T-cell (primary cell): ENCODE measurements around the gene YEATS4. TPM values are rescaled to one million over a fixed set of nuclear protein-coding genes. Genes with fewer than 3 reads are reported as not detected.

Experiments used
- ATAC-seq, 4 experiments: fragments of 200-7000 bp in 3 of 4; fragments of 150-1000 bp in 1 of 4; cut with Tn5 transposase; replicated peaks in 1 of 4; 1 replicate in 3 of 4; 2 replicates in 1 of 4; pipeline ENCODE4 v1.10.0; 2021; ENCODE audit warnings: moderate library complexity in 3 of 4, mild to moderate bottlenecking in 2 of 4, moderate number of reproducible peaks in 1 of 4
- CTCF ChIA-PET, 2 donors: fragments of 300-600 bp; sonication (Branson Sonifier 250); formaldehyde crosslinking; loops; one replicate each; lab custom pipeline; 2022; ENCODE audit warnings: antibody characterized with exemption in 2 of 2; lab: Charles Lee
- POLR2A ChIA-PET, 2 donors: fragments of 300-600 bp; sonication (Branson Sonifier 250); formaldehyde crosslinking; loops; one replicate each; lab custom pipeline; 2022; ENCODE audit warnings: antibody characterized with exemption in 2 of 2; lab: Charles Lee
- DNase-seq, 35 experiments: peaks; one replicate each; pipeline versions ENCODE4 v3.0.0 to v3.0.0-alpha.2; 2013 to 2023
- H3K27ac ChIP-seq: one replicate; pipeline ENCODE4 v1.5.1; 2013; ENCODE audit warnings: low read length
- H3K27me3 ChIP-seq, 2 experiments: replicated peaks in 1 of 2; 1 replicate in 1 of 2; 2 replicates in 1 of 2; pipeline versions ENCODE4 v1.6.1 to v1.7.0; 2013; ENCODE audit warnings: low read length in 1 of 2, mixed read lengths in 1 of 2; ENCODE audit not compliant: control insufficient read depth in 2 of 2, insufficient read depth in 2 of 2; ENCODE audit errors: extremely low read depth in 1 of 2
- H3K36me3 ChIP-seq, 2 donors: 1 replicate in 1 of 2; 2 replicates in 1 of 2; pipeline versions ENCODE4 v1.6.1 to v1.7.0; 2013; ENCODE audit warnings: low read length in 1 of 2; ENCODE audit not compliant: control insufficient read depth in 2 of 2, insufficient read depth in 1 of 2; ENCODE audit errors: extremely low read depth in 1 of 2
- H3K4me1 ChIP-seq, 2 experiments: 1 replicate in 1 of 2; 2 replicates in 1 of 2; pipeline versions ENCODE4 v1.6.1 to v1.7.0; 2013; ENCODE audit warnings: low read length in 2 of 2, mixed read lengths in 1 of 2; ENCODE audit not compliant: insufficient read depth in 2 of 2, control insufficient read depth in 1 of 2; ENCODE audit errors: extremely low read depth in 1 of 2
- H3K4me3 ChIP-seq, 2 donors: 1 replicate in 1 of 2; 2 replicates in 1 of 2; pipeline versions ENCODE4 v1.5.1 to v1.7.0; 2013; ENCODE audit warnings: mild to moderate bottlenecking in 2 of 2, low read length in 1 of 2, moderate library complexity in 1 of 2; ENCODE audit not compliant: control insufficient read depth in 1 of 2; ENCODE audit errors: extremely low read depth in 1 of 2
- H3K9me3 ChIP-seq: 2 replicates; pipeline ENCODE4 v1.7.0; 2013
- H3K27ac Mint-ChIP-seq, 2 donors: one replicate each; pipeline ENCODE4 v1.8.0; 2020 to 2021; ENCODE audit warnings: mild to moderate bottlenecking in 2 of 2, mixed read lengths in 2 of 2
- H3K27me3 Mint-ChIP-seq, 2 donors: one replicate each; pipeline ENCODE4 v1.8.0; 2021 to 2022; ENCODE audit warnings: mixed read lengths in 2 of 2
- H3K36me3 Mint-ChIP-seq: one replicate; pipeline ENCODE4 v1.8.0; 2021; ENCODE audit warnings: mixed read lengths
- H3K4me1 Mint-ChIP-seq, 3 donors: one replicate each; pipeline ENCODE4 v1.8.0; 2020 to 2022; ENCODE audit warnings: mixed read lengths in 3 of 3, mild to moderate bottlenecking in 1 of 3
- H3K4me3 Mint-ChIP-seq, 3 donors: one replicate each; pipeline ENCODE4 v1.8.0; 2020 to 2022; ENCODE audit warnings: mild to moderate bottlenecking in 3 of 3, mixed read lengths in 3 of 3, moderate library complexity in 3 of 3
- H3K9me3 Mint-ChIP-seq, 3 donors: one replicate each; pipeline ENCODE4 v1.8.0; 2020 to 2022; ENCODE audit warnings: mixed read lengths in 3 of 3
- WGBS: methylation state at CpG from one replicate; pipeline ENCODE4 v1.1.5; 2013; ENCODE audit warnings: missing lambda C conversion rate; ENCODE audit not compliant: insufficient coverage; 5-methylcytosine and 5-hydroxymethylcytosine counted together
- total RNA-seq, 35 experiments: library from RNA in 6 of 35; stranded (reverse) in 6 of 35; fragments of 120-200 nt in 1 of 35; gene quantifications; one replicate each; pipeline versions ENCODE4 v1.2.1 to v1.2.4 and lab custom pipeline; 2013 to 2026

The YEATS4 gene
- total RNA-seq, 5 donors from 2014 or later (not counting 1 experiment from before 2014, with no cell fraction given), result 16.3 to 29.6 (median 21.5) TPM

GRCh38 chr12:69338936-69339335, 20.6 kb upstream of the YEATS4 start:
- peaks cover 2 to 7% of the 10 kb centered on the region in 2 experiments for H3K4me1 ChIP-seq
- Mint-ChIP-seq H3K36me3 (no peaks in the 10 kb centered on the region), H3K9me3 (no peaks in the 10 kb centered on the region), H3K4me3 (no peak overlapping the region), H3K4me1 (peaks cover 12 to 21% (median 14%) of the 10 kb centered on the region in 3 donors), H3K27ac (no peak overlapping the region), H3K27me3 (peaks cover 0 to 3% of the 10 kb centered on the region in 2 donors)
- no peaks in the 10 kb centered on the region for H3K36me3 ChIP-seq
- DNase-seq (no peak), ATAC-seq (no peak)
- ChIA-PET POLR2A (no interaction called here), CTCF (interaction anchor here in 1 of 2 donors (0.7 kb wide), 1 partner anchor 20 kb away, joined by 3 read pairs; no protein-coding TSS in a partner anchor)
- no peak overlapping the region for H3K27ac ChIP-seq
- no peak overlapping the region for H3K4me3 ChIP-seq
- H3K9me3 ChIP-seq, result no peaks in the 10 kb centered on the region
- H3K27me3 ChIP-seq, result peaks cover 0 to 4% of the 10 kb centered on the region in 2 experiments

- 100% methylated on average over 1 of the region's 2 CpGs for WGBS
- Histone ChIP-seq H3K4me3 (no peak overlapping the region), H3K27me3 (peaks cover 0 to 10% of the 10 kb centered on the region in 2 experiments), H3K4me1 (peaks cover 0 to under 1% of the 10 kb centered on the region in 2 experiments), H3K9me3 (no peaks in the 10 kb centered on the region), H3K27ac (no peak overlapping the region), H3K36me3 (no peaks in the 10 kb centered on the region)
- Mint-ChIP-seq H3K27ac (no peak overlapping the region), H3K27me3 (peaks cover 0 to 3% of the 10 kb centered on the region in 2 donors), H3K4me3 (no peak overlapping the region), H3K9me3 (no peaks in the 10 kb centered on the region), H3K4me1 (peaks cover 2 to 11% (median 3%) of the 10 kb centered on the region in 3 donors), H3K36me3 (no peaks in the 10 kb centered on the region)
- no peak for DNase-seq
- POLR2A ChIA-PET, result no interaction called here
- ATAC-seq, result no peak
- CTCF ChIA-PET, result no interaction called here
Observed at GRCh38 chr12:69339999-69340398, 19.5 kb upstream of the YEATS4 start.

- CTCF ChIA-PET, result interaction anchor here in 1 of 2 donors (1.2 kb wide), 1 partner anchor 16 kb away, joined by 3 read pairs; no protein-coding TSS in a partner anchor
Observed at GRCh38 chr12:69341328-69341727, 18.2 kb upstream of the YEATS4 start.

GRCh38 chr12:69342421-69342820, 17.1 kb upstream of the YEATS4 start:
- H3K27ac ChIP-seq, result no peak overlapping the region
- Mint-ChIP-seq H3K27ac (no peak overlapping the region), H3K27me3 (peaks cover 0 to 3% of the 10 kb centered on the region in 2 donors), H3K4me1 (peaks cover 0 to 5% (median 0%) of the 10 kb centered on the region in 3 donors), H3K9me3 (no peaks in the 10 kb centered on the region), H3K4me3 (no peak overlapping the region), H3K36me3 (no peaks in the 10 kb centered on the region)
- no peaks in the 10 kb centered on the region for H3K36me3 ChIP-seq
- POLR2A ChIA-PET, result no interaction called here
- peaks cover 0 to 12% of the 10 kb centered on the region in 2 experiments for H3K27me3 ChIP-seq
- no peaks in the 10 kb centered on the region for H3K4me1 ChIP-seq
- H3K4me3 ChIP-seq, result no peak overlapping the region
- 72% methylated on average over 2 of the region's 2 CpGs for WGBS
- no peak for ATAC-seq
- DNase-seq, result no peak
- H3K9me3 ChIP-seq, result no peaks in the 10 kb centered on the region
- CTCF ChIA-PET, result interaction anchor here (0.5 to 1.1 kb wide), 4 partner anchors 8 to 133 kb away, joined by 3 to 12 read pairs (median 4); no protein-coding TSS in a partner anchor

More at GRCh38 chr12:69341328-69341727, 18.2 kb upstream of the YEATS4 start:
- H3K9me3 Mint-ChIP-seq, result no peaks in the 10 kb centered on the region
- H3K9me3 ChIP-seq, result no peaks in the 10 kb centered on the region
- no peak for DNase-seq
- no peaks in the 10 kb centered on the region for H3K4me1 ChIP-seq
- H3K4me1 Mint-ChIP-seq, result peaks cover 0 to 9% (median 0%) of the 10 kb centered on the region in 3 donors
- no peak overlapping the region for H3K4me3 Mint-ChIP-seq
- H3K27ac Mint-ChIP-seq, result no peak overlapping the region
- POLR2A ChIA-PET, result interaction anchor here in 1 of 2 donors (0.7 kb wide), 1 partner anchor 304 kb away, joined by 3 read pairs; no protein-coding TSS in a partner anchor
- no peaks in the 10 kb centered on the region for H3K36me3 ChIP-seq
- peaks cover 0 to 3% of the 10 kb centered on the region in 2 donors for H3K27me3 Mint-ChIP-seq
- peaks cover 0 to 12% of the 10 kb centered on the region in 2 experiments for H3K27me3 ChIP-seq
- WGBS, result 41% methylated on average over 4 of the region's 5 CpGs
- no peak for ATAC-seq
- no peak overlapping the region for H3K27ac ChIP-seq
- no peaks in the 10 kb centered on the region for H3K36me3 Mint-ChIP-seq
- no peak overlapping the region for H3K4me3 ChIP-seq

- Mint-ChIP-seq H3K4me1 (peaks cover 0 to 5% (median 5%) of the 10 kb centered on the region in 3 donors), H3K9me3 (no peaks in the 10 kb centered on the region), H3K27ac (no peak overlapping the region), H3K27me3 (peaks cover 0 to 3% of the 10 kb centered on the region in 2 donors), H3K36me3 (no peaks in the 10 kb centered on the region), H3K4me3 (no peak overlapping the region)
- POLR2A ChIA-PET, result no interaction called here
- peaks cover 0 to 12% of the 10 kb centered on the region in 2 experiments for H3K27me3 ChIP-seq
- H3K36me3 ChIP-seq, result no peaks in the 10 kb centered on the region
- ATAC-seq, result no peak
- no peak overlapping the region for H3K27ac ChIP-seq
- no peak overlapping the region for H3K4me3 ChIP-seq
- WGBS, result no CpG with 5 or more reads among the region's 3 CpGs
- CTCF ChIA-PET, result interaction anchor here in 1 of 2 donors (1.1 kb wide), 1 partner anchor 78 kb away, joined by 6 read pairs; no protein-coding TSS in a partner anchor
- no peaks in the 10 kb centered on the region for H3K4me1 ChIP-seq
- H3K9me3 ChIP-seq, result no peaks in the 10 kb centered on the region
- no peak for DNase-seq
Observed at GRCh38 chr12:69343357-69343756, 16.2 kb upstream of the YEATS4 start.

GRCh38 chr12:69343885-69344612, 15.5 kb upstream of the YEATS4 start:
- Mint-ChIP-seq H3K27me3 (peaks cover 0 to 3% of the 10 kb centered on the region in 2 donors), H3K27ac (no peak overlapping the region), H3K4me1 (peaks cover 0 to 7% (median 7%) of the 10 kb centered on the region in 3 donors), H3K36me3 (no peaks in the 10 kb centered on the region), H3K9me3 (no peaks in the 10 kb centered on the region), H3K4me3 (no peak overlapping the region)
- Histone ChIP-seq H3K4me1 (no peaks in the 10 kb centered on the region), H3K9me3 (no peaks in the 10 kb centered on the region), H3K4me3 (no peak overlapping the region), H3K27me3 (peaks cover 0 to 12% of the 10 kb centered on the region in 2 experiments), H3K27ac (no peak overlapping the region), H3K36me3 (no peaks in the 10 kb centered on the region)
- DNase-seq (no peak), ATAC-seq (no peak)
- 57% methylated on average over 3 of the region's 3 CpGs for WGBS
- CTCF ChIA-PET, result no interaction called here
- POLR2A ChIA-PET, result no interaction called here
